H1 (cell line): ENCODE results near the gene CEBPZ. TPM values are rescaled to one million over a fixed set of nuclear protein-coding genes. Genes with fewer than 3 reads are reported as not detected.
A peak's percentile ranks its signal among the peaks of the same experiment; 100 is the strongest.

Source experiments
- CTCF ChIA-PET: fragments of 300-600 bp; sonication (Branson Sonifier 250); formaldehyde crosslinking; loops from one replicate; lab custom pipeline; 2021; ENCODE audit not compliant: partially characterized antibody; lab: Charles Lee
- POLR2A ChIA-PET: fragments of 300-600 bp; sonication (Branson Sonifier 250); formaldehyde crosslinking; loops from one replicate; lab custom pipeline; 2021; ENCODE audit warnings: inconsistent platforms; ENCODE audit not compliant: partially characterized antibody; lab: Charles Lee
- DNase-seq, 2 experiments: peaks; one replicate each; pipeline versions ENCODE4 v3.0.0 to v3.0.0-alpha.2; 2010 to 2022; ENCODE audit warnings: low spot score in 2 of 2, low read depth in 1 of 2, mixed read lengths in 1 of 2
- FAIRE-seq: peaks from 2 replicates; lab custom pipeline; 2011; peaks lifted over from hg19 to GRCh38; lab: Jason Lieb, UNC
- H2AFZ ChIP-seq: 2 replicates; pipeline ENCODE4 v1.8.1; 2012; ENCODE audit warnings: low read length, inconsistent platforms
- H2AK5ac ChIP-seq: 2 replicates; pipeline ENCODE4 v1.6.1; 2013; ENCODE audit warnings: low read depth, low read length
- H2BK120ac ChIP-seq: replicated peaks from 2 replicates; pipeline ENCODE3; 2013; ENCODE audit warnings: low read depth, low read length, inconsistent platforms
- H2BK12ac ChIP-seq: 2 replicates; pipeline ENCODE4 v1.6.1; 2013; ENCODE audit warnings: low read depth, low read length
- H2BK15ac ChIP-seq: 2 replicates; pipeline ENCODE4 v1.6.1; 2013; ENCODE audit warnings: low read length
- H2BK20ac ChIP-seq: 2 replicates; pipeline ENCODE4 v1.6.1; 2013; ENCODE audit warnings: low read length
- H2BK5ac ChIP-seq: 2 replicates; pipeline ENCODE4 v1.6.1; 2013; ENCODE audit warnings: low read depth, low read length
- H3K14ac ChIP-seq: 2 replicates; pipeline ENCODE4 v1.6.1; 2013; ENCODE audit warnings: inconsistent platforms; ENCODE audit not compliant: insufficient read length
- H3K18ac ChIP-seq: 2 replicates; pipeline ENCODE4 v1.6.1; 2013; ENCODE audit warnings: low read length; ENCODE audit errors: extremely low read depth
- H3K23ac ChIP-seq: 2 replicates; pipeline ENCODE4 v1.6.1; 2013; ENCODE audit warnings: inconsistent platforms; ENCODE audit not compliant: insufficient read length
- H3K23me2 ChIP-seq: 2 replicates; pipeline ENCODE4 v1.6.1; 2013; ENCODE audit warnings: low read depth, low read length
- H3K27ac ChIP-seq: 2 replicates; pipeline ENCODE4 v1.6.1; 2011; ENCODE audit warnings: low read depth, low read length, inconsistent platforms
- H3K27me3 ChIP-seq, 4 experiments: replicated peaks in 1 of 4; 1 replicate in 1 of 4; 2 replicates in 3 of 4; pipeline versions ENCODE4 v1.6.1 to v1.8.1; 2011 to 2013; ENCODE audit warnings: low read length in 3 of 4, mild to moderate bottlenecking in 3 of 4, inconsistent platforms in 2 of 4, mixed read lengths in 2 of 4, moderate library complexity in 1 of 4; ENCODE audit not compliant: control insufficient read depth in 3 of 4, insufficient read depth in 3 of 4; ENCODE audit errors: extremely low read depth in 1 of 4
- H3K36me3 ChIP-seq, 4 experiments: 2 replicates each; pipeline versions ENCODE4 v1.6.1 to v1.8.1; 2011 to 2013; ENCODE audit warnings: mild to moderate bottlenecking in 4 of 4, low read length in 3 of 4, moderate library complexity in 2 of 4, control low read depth in 1 of 4, inconsistent platforms in 1 of 4; ENCODE audit not compliant: insufficient read depth in 4 of 4, control insufficient read depth in 2 of 4
- H3K4ac ChIP-seq: replicated peaks from 2 replicates; pipeline ENCODE3; 2013; ENCODE audit warnings: low read length, low read depth, mixed read lengths, inconsistent platforms; ENCODE audit not compliant: insufficient read length
- H3K4me1 ChIP-seq, 4 experiments: replicated peaks in 1 of 4; 1 replicate in 1 of 4; 2 replicates in 3 of 4; pipeline versions ENCODE4 v1.6.1 to v1.8.1; 2011 to 2013; ENCODE audit warnings: low read length in 3 of 4, inconsistent platforms in 2 of 4, mixed read lengths in 1 of 4; ENCODE audit not compliant: insufficient read depth in 4 of 4, control insufficient read depth in 3 of 4
- H3K4me2 ChIP-seq, 2 experiments: 2 replicates each; pipeline versions ENCODE4 v1.6.1 to v1.8.1; 2011 to 2013; ENCODE audit warnings: low read depth in 2 of 2, low read length in 2 of 2, control low read depth in 1 of 2, inconsistent platforms in 1 of 2, mild to moderate bottlenecking in 1 of 2; ENCODE audit not compliant: insufficient read depth in 1 of 2
- H3K4me3 ChIP-seq, 4 experiments: fragments of 200-600, 300-600 bp in 1 of 4; sonication (generic), shearing (Covaris generic), sonication (Bioruptor Twin) in 1 of 4; 2 replicates each; pipeline versions ENCODE4 v1.5.1 to v1.8.1; 2011 to 2016; ENCODE audit warnings: low read length in 4 of 4, low read depth in 3 of 4, control low read depth in 2 of 4, inconsistent platforms in 2 of 4, mild to moderate bottlenecking in 2 of 4, mixed read lengths in 1 of 4, moderate library complexity in 1 of 4; ENCODE audit not compliant: insufficient read depth in 2 of 4; ENCODE audit errors: extremely low read depth in 1 of 4
- H3K56ac ChIP-seq: replicated peaks from 2 replicates; pipeline ENCODE3; 2013; ENCODE audit warnings: low read depth, mild to moderate bottlenecking, mixed read lengths, low read length, inconsistent platforms; ENCODE audit not compliant: insufficient read length
- H3K79me1 ChIP-seq: 2 replicates; pipeline ENCODE4 v1.6.1; 2013; ENCODE audit warnings: low read depth, low read length, control low read depth
- H3K79me2 ChIP-seq, 2 experiments: 2 replicates each; pipeline versions ENCODE4 v1.6.1 to v1.8.1; 2012 to 2013; ENCODE audit warnings: low read length in 2 of 2, mild to moderate bottlenecking in 2 of 2, inconsistent platforms in 1 of 2; ENCODE audit not compliant: insufficient read depth in 2 of 2, control insufficient read depth in 1 of 2
- H3K9ac ChIP-seq, 4 experiments: replicated peaks in 1 of 4; 1 replicate in 1 of 4; 2 replicates in 3 of 4; pipeline versions ENCODE4 v1.6.1 to v1.8.1; 2011 to 2013; ENCODE audit warnings: low read depth in 3 of 4, low read length in 3 of 4, control low read depth in 2 of 4, mild to moderate bottlenecking in 2 of 4, moderate library complexity in 2 of 4, inconsistent platforms in 1 of 4; ENCODE audit errors: extremely low read depth in 1 of 4
- H3K9me3 ChIP-seq, 2 experiments: 2 replicates each; pipeline versions ENCODE4 v1.6.1 to v1.8.1; 2012 to 2013; ENCODE audit warnings: mild to moderate bottlenecking in 2 of 2, moderate library complexity in 2 of 2, control low read depth in 1 of 2, inconsistent platforms in 1 of 2, low read depth in 1 of 2, low read length in 1 of 2, mixed read lengths in 1 of 2; ENCODE audit not compliant: insufficient read depth in 2 of 2
- H4K20me1 ChIP-seq, 2 experiments: replicated peaks in 1 of 2; 2 replicates each; pipeline versions ENCODE3 to v1.8.1; 2011 to 2013; ENCODE audit warnings: inconsistent platforms in 2 of 2, low read length in 2 of 2, mild to moderate bottlenecking in 1 of 2; ENCODE audit not compliant: insufficient read depth in 2 of 2, control insufficient read depth in 1 of 2
- H4K5ac ChIP-seq: 2 replicates; pipeline ENCODE4 v1.6.1; 2013; ENCODE audit warnings: low read length, low read depth, mixed read lengths, inconsistent platforms; ENCODE audit not compliant: insufficient read length
- H4K8ac ChIP-seq: 2 replicates; pipeline ENCODE4 v1.8.0; 2013; ENCODE audit warnings: mild to moderate bottlenecking, moderate library complexity, low read length, inconsistent platforms; ENCODE audit not compliant: insufficient read depth; ENCODE audit errors: extremely low read depth
- H4K91ac ChIP-seq: replicated peaks from 2 replicates; pipeline ENCODE3; 2013; ENCODE audit warnings: low read length, mixed read lengths, inconsistent platforms; ENCODE audit not compliant: insufficient read length
- CHD1 ChIP-seq: IDR thresholded peaks from 2 replicates; pipeline ENCODE4 v1.6.1; 2012; ENCODE audit warnings: low read depth, low read length, improper control_type of control experiment
- EGR1 ChIP-seq: IDR thresholded peaks from 2 replicates; pipeline ENCODE4 v1.6.1; 2011; ENCODE audit warnings: low read depth, low read length, borderline replicate concordance
- KDM4A ChIP-seq: IDR thresholded peaks from one replicate; pipeline ENCODE4 v1.7.1; 2012; ENCODE audit warnings: low read depth, mild to moderate bottlenecking, moderate library complexity, low read length, inconsistent platforms; ENCODE audit not compliant: severe bottlenecking
- RFX5 ChIP-seq: IDR thresholded peaks from 2 replicates; pipeline ENCODE4 v1.6.1; 2011; ENCODE audit warnings: low read depth, low read length, improper control_type of control experiment, borderline replicate concordance
- SIN3A ChIP-seq, 2 experiments: IDR thresholded peaks in 1 of 2; conservative IDR thresholded peaks in 1 of 2; 2 replicates each; pipeline ENCODE4 v1.6.1; 2011 to 2012; ENCODE audit warnings: low read length in 2 of 2, improper control_type of control experiment in 1 of 2, low read depth in 1 of 2, mild to moderate bottlenecking in 1 of 2
- SIRT6 ChIP-seq: IDR thresholded peaks from one replicate; pipeline ENCODE4 v1.7.1; 2012; ENCODE audit warnings: low read length, inconsistent platforms
- WGBS, 2 experiments: shearing (Covaris generic) in 1 of 2; methylation state at CpG; one replicate each; pipeline versions ENCODE4 v1.1.6 to v1.1.7; 2013 to 2015; ENCODE audit warnings: low lambda C conversion rate in 2 of 2, mixed read lengths in 2 of 2, inconsistent platforms in 1 of 2, low coverage in 1 of 2, missing lambda C conversion rate in 1 of 2; ENCODE audit not compliant: insufficient replicate concordance in 2 of 2, insufficient coverage in 1 of 2, insufficient read length in 1 of 2; ENCODE audit errors: extremely low coverage in 1 of 2, missing lambda C conversion rate in 1 of 2; 5-methylcytosine and 5-hydroxymethylcytosine counted together
- polyA plus RNA-seq, 7 experiments: library from polyadenylated mRNA; depleted of rRNA in 3 of 7; stranded (reverse) in 5 of 7; unstranded in 2 of 7; fragments of >200 nt in 5 of 7; fragments of 200-250 nt in 2 of 7; gene quantifications; 1 replicate in 5 of 7; 2 replicates in 1 of 7; 4 replicates in 1 of 7; pipeline versions ENCODE4 v1.2.1 to v1.2.3, GENCODE V29; 2011 to 2013; ENCODE audit warnings: missing spikeins in 2 of 7, mixed read lengths in 2 of 7
- total RNA-seq: library from RNA; stranded (reverse); fragmentation: NEBNext Ultra II Directional; extraction: Animal tissue kit (Norgen Biotek cat#: 25700); gene quantifications from 2 replicates; pipeline ENCODE4 v1.2.1, GENCODE V29; 2021

Gene CEBPZ
- total and polyA plus RNA-seq, 2 of the 8 experiments (the other 6 are each of a cell fraction or from before 2014, with no cell fraction given): 19.1 to 201 TPM

GRCh38 chr2:37156071-37156856 is 75.1 kb downstream of the CEBPZ start:
- peak overlapping the region; percentile 28; the same call in 1 of the 2 replicates for H2AFZ ChIP-seq
- no peak for TF ChIP-seq SIRT6
- no peak for TF ChIP-seq RFX5
- no peak for TF ChIP-seq CHD1
- TF ChIP-seq SIN3A (conservative IDR thresholded peaks at IDR 0.05 in 1 of 2, IDR thresholded peaks at IDR 0.05 in 1 of 2; ENCODE audit: low read depth in 1 of 2, low read length in 2 of 2): no peak
- TF ChIP-seq EGR1: no peak
- no peak for TF ChIP-seq KDM4A

More at GRCh38 chr2:37156071-37156856, 75.1 kb downstream of the CEBPZ start:
- Histone ChIP-seq H2BK20ac (no peak overlapping the region), H3K23ac (no peak overlapping the region), H2BK5ac (peak overlapping the region; percentile 48; the same call in 1 of the 2 replicates), H3K9me3 (no peaks in the 10 kb centered on the region), H3K4ac (peak overlapping the region; percentile 1), H2BK12ac (peak overlapping the region; percentile 60; the same call in 1 of the 2 replicates), H3K79me2 (peaks cover 0 to 38% of the 10 kb centered on the region in 2 experiments; a peak in 2 of 4 replicates), H3K27ac (no peak overlapping the region), H3K4me1 (peaks cover 0 to 11% (median 8%) of the 10 kb centered on the region in 4 experiments; a peak in 6 of 7 replicates), H4K5ac (no peak overlapping the region), H3K4me3 (peak overlapping the region; percentile 61 to 87 (median 70)), H4K8ac (peak overlapping the region; percentile 26; the same call in 1 of the 2 replicates), H3K23me2 (peaks cover 6% of the 10 kb centered on the region; the same call in 1 of the 2 replicates), H3K14ac (no peak overlapping the region), H4K20me1 (no peaks in the 10 kb centered on the region), H3K9ac (peak overlapping the region; percentile 51 to 78 (median 63)), H2BK120ac (peak overlapping the region; percentile 14), H2BK15ac (0 out of 2 replicates have a peak overlapping the region, but pooled peaks have one; percentile 2), H3K56ac (no peak overlapping the region), H4K91ac (peak overlapping the region; percentile 37), H3K79me1 (peaks cover 2% of the 10 kb centered on the region; the same call in 1 of the 2 replicates), H3K4me2 (peak overlapping the region; percentile 83 to 90), H3K27me3 (no peaks in the 10 kb centered on the region), H3K18ac (peak overlapping the region; percentile 10), H3K36me3 (no peaks in the 10 kb centered on the region; a peak in 2 of 8 replicates), H2AK5ac (0 out of 2 replicates have a peak overlapping the region, but pooled peaks have one; percentile 4)
- DNase-seq: peak in 1 of 2 experiments; percentile 78
- POLR2A ChIA-PET: interaction anchor here (0.8 to 3.8 kb wide), 11 partner anchors 8 to 374 kb away, joined by 3 to 15 read pairs (median 3); partner anchors contain the start of genes CEBPZ and NDUFAF7
- 22% methylated on average over 21 of the region's 27 CpGs; no CpG with 5 or more reads in 1 of the 2 experiments for WGBS, 2 experiments
- CTCF ChIA-PET: interaction anchor here (1.0 to 1.1 kb wide), 2 partner anchors 12 to 94 kb away, joined by 3 to 4 read pairs; no protein-coding TSS in a partner anchor
- FAIRE-seq: no peak
